Measurements from ENCODE around the gene HM13.
"Not testable (repeated sequence)": the region's sequence is repeated elsewhere in the genome, so short reads cannot be mapped to it uniquely, and the experiment has no call there.

Gene HM13

GRCh38 chr20:31514154-31515071, at the start of gene HM13:
HM13 (plus strand) TSS chr20:31514442; CDS start chr20:31514552, 110 bp downstream.
- DNase-seq, result peak; percentile 88

- not testable (repeated sequence) for DNase-seq
Observed at GRCh38 chr20:31470946-31471345, 43.3 kb upstream of the HM13 start.

- no peak for DNase-seq
Observed at GRCh38 chr20:31472395-31473330, 41.6 kb upstream of the HM13 start.

GRCh38 chr20:31473331-31474096, 40.7 kb upstream of the HM13 start:
- DNase-seq, result no peak

GRCh38 chr20:31474097-31474436, 40.2 kb upstream of the HM13 start:
- DNase-seq, result no peak

- DNase-seq, result no peak
Observed at GRCh38 chr20:31474758-31475427, 39.3 kb upstream of the HM13 start, which contains the start of the genes DEFB124 and REM1. DEFB124 (minus strand) TSS chr20:31475127; CDS start chr20:31473013, 2,114 bp downstream. REM1 (plus strand) TSS chr20:31475288; CDS start chr20:31476446, 1,158 bp downstream.

- DNase-seq, result no peak
Observed at GRCh38 chr20:31475472-31476293, 38.6 kb upstream of the HM13 start.

GRCh38 chr20:31476294-31476585, 38.0 kb upstream of the HM13 start:
- DNase-seq, result no peak

- no peak for DNase-seq
Observed at GRCh38 chr20:31476643-31477215, 37.5 kb upstream of the HM13 start.

GRCh38 chr20:31484001-31484400, 30.2 kb upstream of the HM13 start:
- peak; percentile 19 for DNase-seq

GRCh38 chr20:31485450-31486339, 28.5 kb upstream of the HM13 start:
- no peak for DNase-seq

GRCh38 chr20:31488115-31488514, 26.1 kb upstream of the HM13 start:
- DNase-seq, result no peak

GRCh38 chr20:31489152-31489551, 25.1 kb upstream of the HM13 start:
- no peak for DNase-seq

- DNase-seq, result no peak
Observed at GRCh38 chr20:31490752-31491151, 23.5 kb upstream of the HM13 start.

- no peak for DNase-seq
Observed at GRCh38 chr20:31494131-31494530, 20.1 kb upstream of the HM13 start.

- DNase-seq, result no peak
Observed at GRCh38 chr20:31496761-31497295, 17.4 kb upstream of the HM13 start.

GRCh38 chr20:31497838-31498540, 16.3 kb upstream of the HM13 start:
- DNase-seq, result no peak

- no peak for DNase-seq
Observed at GRCh38 chr20:31500527-31500926, 13.7 kb upstream of the HM13 start.

Measured in stimulated activated CD4-positive, alpha-beta T cell treated with anti-CD3 and anti-CD28 coated beads, Interleukin-4, amount 100 ng/mL, for 1 hour (primary cell).